Measurements from ENCODE around the gene NPPA. TPM values are rescaled to one million over a fixed set of nuclear protein-coding genes. Genes with fewer than 3 reads are reported as not detected.
A peak's percentile ranks its signal among the peaks of the same experiment; 100 is the strongest.

Gene NPPA
- total and polyA plus RNA-seq, 9 of the 15 experiments (the other 6 are each of a cell fraction or from before 2014, with no cell fraction given): not detected

DNA sequence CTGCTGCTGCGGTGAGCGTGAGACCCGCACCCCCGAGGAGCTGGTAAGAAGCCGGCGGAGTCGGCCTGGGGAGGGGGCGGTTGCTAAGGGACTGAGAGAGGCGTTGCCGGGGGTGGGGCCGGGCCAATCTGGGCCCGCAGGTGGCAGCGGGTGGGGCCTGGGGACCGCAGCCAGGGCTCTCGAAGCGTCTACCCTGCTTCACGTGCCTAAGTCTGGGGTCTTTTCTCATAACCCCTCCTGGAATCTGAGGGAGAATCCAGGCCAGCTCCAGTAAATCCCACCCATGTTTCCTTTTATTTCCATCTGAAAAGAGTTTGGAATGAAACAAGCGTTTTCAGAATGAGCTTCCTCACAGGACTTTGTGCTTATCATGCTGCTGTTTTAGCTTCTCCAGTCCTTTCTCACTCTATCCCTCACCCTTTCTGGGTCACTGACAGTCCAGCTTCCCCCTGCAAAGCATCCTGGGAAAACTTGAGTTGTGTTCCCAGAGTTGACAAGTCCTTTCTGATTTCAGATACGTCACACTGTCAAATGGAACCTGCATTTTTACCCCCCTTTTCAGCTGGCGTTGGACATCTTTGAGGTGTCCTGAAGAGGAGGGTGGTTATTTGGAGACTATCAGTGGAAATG, 41.2 kb downstream of the NPPA start (continued):
- TF ChIP-seq AFF1 (IDR thresholded peaks at IDR 0.05; ENCODE audit: low read depth in 1 of 2, partially characterized antibody in 2 of 2) (peak in 1 of 2 experiments; percentile 64), ZNF644 (tag; IDR thresholded peaks at IDR 0.05; ENCODE audit: low read depth) (peak; percentile 60), CC2D1A (IDR thresholded peaks at IDR 0.05) (0 out of 2 replicates have a peak, but pooled peaks have one; percentile 41), ZBTB1 (CRISPR knock-in tag; IDR thresholded peaks at IDR 0.05; ENCODE audit: borderline replicate concordance, low read depth) (0 out of 2 replicates have a peak, but pooled peaks have one; percentile 13), CREM (IDR thresholded peaks at IDR 0.05; ENCODE audit: low read depth) (0 out of 2 replicates have a peak, but pooled peaks have one; percentile 15), SUPT5H (IDR thresholded peaks at IDR 0.05) (no peak; the same call in 1 of the 2 replicates), NFIX (CRISPR knock-in tag; IDR thresholded peaks at IDR 0.05; ENCODE audit: low read depth) (no peak), TEAD4 (IDR thresholded peaks at IDR 0.05; ENCODE audit: low read length) (no peak), TEAD4 (CRISPR knock-in tag; IDR thresholded peaks at IDR 0.05; ENCODE audit: borderline replicate concordance) (no peak), PHF8 (IDR thresholded peaks at IDR 0.05; ENCODE audit: borderline replicate concordance, low read length) (peak; percentile 60; the same call in 1 of the 2 replicates), FOXJ2 (tag; IDR thresholded peaks at IDR 0.05) (peak; percentile 60), TBP (optimal IDR thresholded peaks at IDR 0.05; ENCODE audit: low read depth, low read length) (peak; percentile 24), HLTF (IDR thresholded peaks at IDR 0.05) (peak; percentile 7), ZBTB7A (IDR thresholded peaks at IDR 0.05; ENCODE audit: borderline replicate concordance, control insufficient read depth, low read depth, low read length) (peak; percentile 52; the same call in 1 of the 2 replicates), SMAD3 (CRISPR knock-in tag; conservative IDR thresholded peaks at IDR 0.05) (peak; percentile 6; the same call in 1 of the 2 replicates), ETV1 (tag; conservative IDR thresholded peaks at IDR 0.05; ENCODE audit: low read depth) (no peak), TCF3 (CRISPR knock-in tag; IDR thresholded peaks at IDR 0.05) (peak; percentile 47; the same call in 1 of the 2 replicates), RNF219 (CRISPR knock-in tag; IDR thresholded peaks at IDR 0.05) (0 out of 2 replicates have a peak, but pooled peaks have one; percentile 11)
- TF ChIP-seq, protein P1, sequence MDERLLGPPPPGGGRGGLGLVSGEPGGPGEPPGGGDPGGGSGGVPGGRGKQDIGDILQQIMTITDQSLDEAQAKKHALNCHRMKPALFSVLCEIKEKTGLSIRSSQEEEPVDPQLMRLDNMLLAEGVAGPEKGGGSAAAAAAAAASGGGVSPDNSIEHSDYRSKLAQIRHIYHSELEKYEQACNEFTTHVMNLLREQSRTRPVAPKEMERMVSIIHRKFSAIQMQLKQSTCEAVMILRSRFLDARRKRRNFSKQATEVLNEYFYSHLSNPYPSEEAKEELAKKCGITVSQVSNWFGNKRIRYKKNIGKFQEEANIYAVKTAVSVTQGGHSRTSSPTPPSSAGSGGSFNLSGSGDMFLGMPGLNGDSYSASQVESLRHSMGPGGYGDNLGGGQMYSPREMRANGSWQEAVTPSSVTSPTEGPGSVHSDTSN (CRISPR knock-in tag; IDR thresholded peaks at IDR 0.05; ENCODE audit: low read depth): no peak
- TF ChIP-seq, protein P1 (tag; conservative IDR thresholded peaks at IDR 0.05; ENCODE audit: low read depth): peak; percentile 18; the same call in 1 of the 2 replicates

All from K562 (cell line).